Measurements from ENCODE around the gene VPS41. TPM values are rescaled to one million over a fixed set of nuclear protein-coding genes. Genes with fewer than 3 reads are reported as not detected.

The VPS41 gene
- total and polyA plus RNA-seq, 4 donors = 9.2 to 24.1 (median 16.1) TPM

DNA sequence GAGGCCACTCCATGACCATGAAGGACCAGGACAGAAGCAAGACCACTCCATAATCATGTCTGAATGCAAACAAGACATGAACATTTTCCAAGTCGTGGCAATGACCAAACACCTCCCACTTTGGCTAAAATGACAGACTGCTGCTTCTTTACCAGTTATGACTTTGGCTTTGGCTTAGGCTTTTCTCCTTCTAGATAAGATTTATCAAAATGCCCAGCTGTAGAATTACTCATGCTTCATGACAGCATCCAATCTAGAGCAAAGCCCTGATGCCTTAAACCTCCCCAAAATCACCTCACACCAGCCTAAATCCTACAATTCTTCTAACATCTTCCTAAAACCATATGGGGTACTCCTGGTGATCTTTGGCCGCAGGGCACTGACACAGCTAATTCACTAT lies 102.1 kb downstream of the VPS41 start:
- Histone ChIP-seq H3K4me1 (ENCODE audit: control insufficient read depth in 4 of 4, insufficient read depth in 4 of 4, low read length in 3 of 4) (peaks cover 0 to 1% (median 0%) of the 10 kb centered on the region in 4 donors), H3K27me3 (ENCODE audit: control insufficient read depth in 4 of 4, insufficient read depth in 4 of 4, low read length in 3 of 4) (no peaks in the 10 kb centered on the region), H3K36me3 (ENCODE audit: control insufficient read depth in 4 of 4, insufficient read depth in 3 of 4, low read depth in 1 of 4, low read length in 3 of 4) (no peaks in the 10 kb centered on the region), H3K27ac (ENCODE audit: low read depth in 1 of 2, low read length in 2 of 2) (no peak overlapping the region), H3K4me3 (ENCODE audit: low read depth in 1 of 3, low read length in 3 of 3) (no peak overlapping the region), H3K9me3 (ENCODE audit: control insufficient read depth in 4 of 4, low read length in 3 of 4) (no peaks in the 10 kb centered on the region), H3K9ac (ENCODE audit: low read depth in 1 of 2, low read length in 2 of 2) (no peak overlapping the region)
- TF ChIP-seq RAD21 (IDR thresholded peaks at IDR 0.05) (no peak), FOXA2 (IDR thresholded peaks at IDR 0.05) (no peak), RXRA (IDR thresholded peaks at IDR 0.05) (no peak), TAF1 (conservative IDR thresholded peaks at IDR 0.05) (no peak), FOXA1 (IDR thresholded peaks at IDR 0.05) (no peak)
- TF ChIP-seq, protein P1, sequence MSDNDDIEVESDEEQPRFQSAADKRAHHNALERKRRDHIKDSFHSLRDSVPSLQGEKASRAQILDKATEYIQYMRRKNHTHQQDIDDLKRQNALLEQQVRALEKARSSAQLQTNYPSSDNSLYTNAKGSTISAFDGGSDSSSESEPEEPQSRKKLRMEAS (IDR thresholded peaks at IDR 0.05) = no peak
- 87% methylated on average over 2 of the region's 2 CpGs for WGBS
- no peak for DNase-seq (ENCODE audit: low spot score)

DNA sequence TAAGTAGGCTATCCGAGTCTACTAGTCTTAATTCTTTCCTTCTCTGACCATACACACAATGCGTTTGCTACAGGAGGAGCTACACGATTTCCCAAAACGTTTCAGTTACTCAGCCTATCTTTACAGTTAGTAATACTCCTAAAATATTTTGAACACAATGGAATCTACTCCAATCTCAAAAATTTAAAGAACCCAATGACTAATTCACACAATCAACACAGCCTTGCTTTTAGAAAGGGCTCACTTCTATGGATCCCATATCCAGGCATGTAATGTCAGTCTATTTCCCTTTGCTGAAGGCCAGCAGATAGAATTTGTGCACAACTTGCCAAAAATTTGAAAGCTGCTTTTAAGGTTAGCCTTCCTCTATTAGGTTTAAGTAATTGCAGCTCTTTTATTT lies 107.2 kb downstream of the VPS41 start:
- WGBS = 69% methylated on average over 4 of the region's 4 CpGs
- Histone ChIP-seq H3K9ac (ENCODE audit: low read depth in 1 of 2, low read length in 2 of 2) (no peak overlapping the region), H3K27me3 (ENCODE audit: control insufficient read depth in 4 of 4, insufficient read depth in 4 of 4, low read length in 3 of 4) (no peaks in the 10 kb centered on the region), H3K27ac (ENCODE audit: low read depth in 1 of 2, low read length in 2 of 2) (no peak overlapping the region), H3K4me1 (ENCODE audit: control insufficient read depth in 4 of 4, insufficient read depth in 4 of 4, low read length in 3 of 4) (peaks cover 0 to 1% (median 0%) of the 10 kb centered on the region in 4 donors), H3K36me3 (ENCODE audit: control insufficient read depth in 4 of 4, insufficient read depth in 3 of 4, low read depth in 1 of 4, low read length in 3 of 4) (no peaks in the 10 kb centered on the region), H3K4me3 (ENCODE audit: low read depth in 1 of 3, low read length in 3 of 3) (no peak overlapping the region), H3K9me3 (ENCODE audit: control insufficient read depth in 4 of 4, low read length in 3 of 4) (no peaks in the 10 kb centered on the region)
- TF ChIP-seq SP1 (IDR thresholded peaks at IDR 0.05) (no peak), RAD21 (IDR thresholded peaks at IDR 0.05) (no peak), HNF4A (conservative IDR thresholded peaks at IDR 0.05) (no peak)
- TF ChIP-seq, protein P2, sequence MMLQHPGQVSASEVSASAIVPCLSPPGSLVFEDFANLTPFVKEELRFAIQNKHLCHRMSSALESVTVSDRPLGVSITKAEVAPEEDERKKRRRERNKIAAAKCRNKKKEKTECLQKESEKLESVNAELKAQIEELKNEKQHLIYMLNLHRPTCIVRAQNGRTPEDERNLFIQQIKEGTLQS (IDR thresholded peaks at IDR 0.05) = no peak
- no peak for DNase-seq (ENCODE audit: low spot score)

DNA sequence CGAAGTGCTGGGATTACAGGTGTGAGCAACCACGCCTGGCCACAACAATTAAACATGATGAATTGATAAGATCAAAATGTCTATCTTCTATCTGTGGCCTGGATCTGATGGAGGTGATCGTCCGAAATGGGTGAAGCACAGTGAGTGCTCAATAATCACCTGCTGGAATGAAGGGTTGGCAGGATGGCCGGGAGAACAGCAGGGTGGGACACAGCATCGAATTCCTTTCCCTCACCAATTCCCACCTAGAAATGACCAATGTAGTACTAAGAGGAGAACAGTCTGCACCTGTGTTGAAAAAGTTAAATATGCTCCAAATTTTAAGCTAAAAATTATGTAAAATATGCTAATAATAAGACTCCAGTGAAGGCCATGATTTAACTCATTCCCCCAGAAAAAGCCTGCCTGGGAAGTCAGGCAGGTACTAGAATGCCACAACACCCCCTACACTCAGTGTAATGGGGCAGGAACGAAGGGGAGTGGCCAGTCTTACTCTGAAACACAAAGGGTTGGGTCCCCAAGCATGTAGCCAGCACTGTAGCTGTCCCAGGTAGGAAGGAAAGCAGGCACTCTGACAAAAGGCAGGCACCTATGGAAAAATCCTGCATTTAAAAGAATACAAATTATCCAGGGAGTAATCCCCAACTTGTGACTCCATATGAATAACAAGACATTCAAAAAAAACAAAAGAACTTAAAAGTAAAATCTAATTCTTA lies 110.3 kb downstream of the VPS41 start:
- Histone ChIP-seq H3K9ac (ENCODE audit: low read depth in 1 of 2, low read length in 2 of 2) (no peak overlapping the region), H3K4me3 (ENCODE audit: low read depth in 1 of 3, low read length in 3 of 3) (no peak overlapping the region), H3K9me3 (ENCODE audit: control insufficient read depth in 4 of 4, low read length in 3 of 4) (no peaks in the 10 kb centered on the region), H3K4me1 (ENCODE audit: control insufficient read depth in 4 of 4, insufficient read depth in 4 of 4, low read length in 3 of 4) (no peaks in the 10 kb centered on the region), H3K27me3 (ENCODE audit: control insufficient read depth in 4 of 4, insufficient read depth in 4 of 4, low read length in 3 of 4) (no peaks in the 10 kb centered on the region), H3K36me3 (ENCODE audit: control insufficient read depth in 4 of 4, insufficient read depth in 3 of 4, low read depth in 1 of 4, low read length in 3 of 4) (peaks cover 3 to 7% (median 4%) of the 10 kb centered on the region in 4 donors), H3K27ac (ENCODE audit: low read depth in 1 of 2, low read length in 2 of 2) (no peak overlapping the region)
- no peak for TF ChIP-seq NR2F2 (IDR thresholded peaks at IDR 0.05)
- TF ChIP-seq, protein P3, sequence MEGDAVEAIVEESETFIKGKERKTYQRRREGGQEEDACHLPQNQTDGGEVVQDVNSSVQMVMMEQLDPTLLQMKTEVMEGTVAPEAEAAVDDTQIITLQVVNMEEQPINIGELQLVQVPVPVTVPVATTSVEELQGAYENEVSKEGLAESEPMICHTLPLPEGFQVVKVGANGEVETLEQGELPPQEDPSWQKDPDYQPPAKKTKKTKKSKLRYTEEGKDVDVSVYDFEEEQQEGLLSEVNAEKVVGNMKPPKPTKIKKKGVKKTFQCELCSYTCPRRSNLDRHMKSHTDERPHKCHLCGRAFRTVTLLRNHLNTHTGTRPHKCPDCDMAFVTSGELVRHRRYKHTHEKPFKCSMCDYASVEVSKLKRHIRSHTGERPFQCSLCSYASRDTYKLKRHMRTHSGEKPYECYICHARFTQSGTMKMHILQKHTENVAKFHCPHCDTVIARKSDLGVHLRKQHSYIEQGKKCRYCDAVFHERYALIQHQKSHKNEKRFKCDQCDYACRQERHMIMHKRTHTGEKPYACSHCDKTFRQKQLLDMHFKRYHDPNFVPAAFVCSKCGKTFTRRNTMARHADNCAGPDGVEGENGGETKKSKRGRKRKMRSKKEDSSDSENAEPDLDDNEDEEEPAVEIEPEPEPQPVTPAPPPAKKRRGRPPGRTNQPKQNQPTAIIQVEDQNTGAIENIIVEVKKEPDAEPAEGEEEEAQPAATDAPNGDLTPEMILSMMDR (IDR thresholded peaks at IDR 0.05; ENCODE audit: low read depth, low read length, missing input control) = no peak
- TF ChIP-seq HNF4G (IDR thresholded peaks at IDR 0.05) = no peak
- no peak for TF ChIP-seq FOXA1 (IDR thresholded peaks at IDR 0.05)
- TF ChIP-seq FOXA2 (IDR thresholded peaks at IDR 0.05) = no peak
- no peak for TF ChIP-seq YY1 (IDR thresholded peaks at IDR 0.05)
- TF ChIP-seq, protein P2 (IDR thresholded peaks at IDR 0.05) = no peak
- no peak for TF ChIP-seq TAF1 (conservative IDR thresholded peaks at IDR 0.05)
- no peak for TF ChIP-seq SP1 (IDR thresholded peaks at IDR 0.05)
- TF ChIP-seq, protein P1 (IDR thresholded peaks at IDR 0.05) = no peak
- TF ChIP-seq, protein P4, sequence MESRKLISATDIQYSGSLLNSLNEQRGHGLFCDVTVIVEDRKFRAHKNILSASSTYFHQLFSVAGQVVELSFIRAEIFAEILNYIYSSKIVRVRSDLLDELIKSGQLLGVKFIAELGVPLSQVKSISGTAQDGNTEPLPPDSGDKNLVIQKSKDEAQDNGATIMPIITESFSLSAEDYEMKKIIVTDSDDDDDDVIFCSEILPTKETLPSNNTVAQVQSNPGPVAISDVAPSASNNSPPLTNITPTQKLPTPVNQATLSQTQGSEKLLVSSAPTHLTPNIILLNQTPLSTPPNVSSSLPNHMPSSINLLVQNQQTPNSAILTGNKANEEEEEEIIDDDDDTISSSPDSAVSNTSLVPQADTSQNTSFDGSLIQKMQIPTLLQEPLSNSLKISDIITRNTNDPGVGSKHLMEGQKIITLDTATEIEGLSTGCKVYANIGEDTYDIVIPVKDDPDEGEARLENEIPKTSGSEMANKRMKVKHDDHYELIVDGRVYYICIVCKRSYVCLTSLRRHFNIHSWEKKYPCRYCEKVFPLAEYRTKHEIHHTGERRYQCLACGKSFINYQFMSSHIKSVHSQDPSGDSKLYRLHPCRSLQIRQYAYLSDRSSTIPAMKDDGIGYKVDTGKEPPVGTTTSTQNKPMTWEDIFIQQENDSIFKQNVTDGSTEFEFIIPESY (IDR thresholded peaks at IDR 0.05) = no peak
- no peak for DNase-seq (ENCODE audit: low spot score)
- 94% methylated on average over 7 of the region's 7 CpGs for WGBS

All from liver (tissue), 9 donors.